Prostate gland (tissue), 2 donors: ENCODE data around the gene HNRNPA3. TPM values are rescaled to one million over a fixed set of nuclear protein-coding genes. Genes with fewer than 3 reads are reported as not detected.

Source experiments
- DNase-seq: peaks from one replicate; pipeline ENCODE4 v3.0.0-alpha.2; 2019; ENCODE audit warnings: low spot score
- H3K27ac ChIP-seq, 2 donors: fragments of 200-600 bp; sonication (generic); 2 replicates each; pipeline ENCODE4 v1.5.1; 2017 to 2019
- H3K27me3 ChIP-seq: fragments of 200-600 bp; sonication (generic); replicated peaks from 2 replicates; pipeline ENCODE4 v1.5.1; 2019; ENCODE audit not compliant: insufficient read depth
- H3K36me3 ChIP-seq, 2 donors: fragments of 200-600 bp; sonication (generic); 1 replicate in 1 of 2; 2 replicates in 1 of 2; pipeline versions ENCODE4 v1.5.1 to v1.8.1; 2017 to 2019
- H3K4me1 ChIP-seq: fragments of 200-600 bp; sonication (generic); replicated peaks from 2 replicates; pipeline ENCODE4 v1.5.1; 2019
- H3K4me3 ChIP-seq, 2 donors: fragments of 200-600 bp; sonication (generic); 2 replicates each; pipeline ENCODE4 v1.5.1; 2017 to 2019
- H3K9me3 ChIP-seq: fragments of 200-600 bp; sonication (generic); 2 replicates; pipeline ENCODE4 v1.5.1; 2017
- POLR2A ChIP-seq: fragments of 450-650 bp; IDR thresholded peaks from one replicate; pipeline ENCODE4 v1.6.1; 2016; ENCODE audit warnings: antibody characterized with exemption, mild to moderate bottlenecking
- POLR2AphosphoS5 ChIP-seq: sonication (generic); formaldehyde crosslinking; IDR thresholded peaks from one replicate; pipeline ENCODE4 v1.6.1; 2017; ENCODE audit warnings: antibody characterized with exemption
- WGBS: methylation state at CpG from one replicate; pipeline ENCODE4 v1.1.5; 2018; 5-methylcytosine and 5-hydroxymethylcytosine counted together
- intact Hi-C: fragments of 100-400 bp; cut with DNase I; formaldehyde crosslinking; loops from one replicate; pipeline ENCODE4 v1.14.2; 2022
- total RNA-seq, 2 donors: library from RNA; depleted of rRNA; stranded (reverse); fragments of >200 nt; gene quantifications; one replicate each; pipeline ENCODE4 v1.1.0, GENCODE V29; 2016
- TF ChIP-seq, protein P1 (sequence below), 4 experiments: fragments of 200-600 bp in 2 of 4; fragments of 450-650 bp in 2 of 4; sonication (generic) in 2 of 4; IDR thresholded peaks; 1 replicate in 3 of 4; 2 replicates in 1 of 4; pipeline ENCODE4 v1.5.1; 2016 to 2019; ENCODE audit warnings: antibody characterized with exemption in 4 of 4, mild to moderate bottlenecking in 2 of 4, moderate library complexity in 2 of 4

HNRNPA3 gene
- total RNA-seq, 2 donors from 2014 or later: 56.5 to 57.0 TPM

DNA sequence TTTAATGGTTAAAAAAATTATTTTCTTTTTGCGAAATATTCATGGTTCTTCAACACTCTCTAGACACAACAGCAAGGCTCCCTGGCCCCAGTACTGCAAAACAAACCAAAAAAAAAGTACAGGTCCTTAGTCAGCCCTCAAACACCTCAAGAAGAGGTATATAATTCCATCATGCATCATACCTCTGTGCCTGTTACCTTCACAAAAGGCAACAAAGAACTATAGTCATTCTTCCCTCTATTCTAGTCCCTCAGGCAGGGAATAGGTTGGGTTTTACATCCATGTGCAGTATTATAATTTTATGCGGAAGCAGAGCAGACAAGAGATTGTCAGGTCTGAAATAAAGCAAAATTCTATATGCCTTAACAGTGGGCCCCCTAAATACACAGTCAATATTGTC lies 43.4 kb downstream of the HNRNPA3 start:
- Histone ChIP-seq H3K9me3 (no peaks in the 10 kb centered on the region), H3K36me3 (no peaks in the 10 kb centered on the region), H3K4me3 (no peak overlapping the region), H3K27ac (no peak overlapping the region), H3K27me3 (no peaks in the 10 kb centered on the region), H3K4me1 (peaks cover 14% of the 10 kb centered on the region)
- TF ChIP-seq, protein P1, sequence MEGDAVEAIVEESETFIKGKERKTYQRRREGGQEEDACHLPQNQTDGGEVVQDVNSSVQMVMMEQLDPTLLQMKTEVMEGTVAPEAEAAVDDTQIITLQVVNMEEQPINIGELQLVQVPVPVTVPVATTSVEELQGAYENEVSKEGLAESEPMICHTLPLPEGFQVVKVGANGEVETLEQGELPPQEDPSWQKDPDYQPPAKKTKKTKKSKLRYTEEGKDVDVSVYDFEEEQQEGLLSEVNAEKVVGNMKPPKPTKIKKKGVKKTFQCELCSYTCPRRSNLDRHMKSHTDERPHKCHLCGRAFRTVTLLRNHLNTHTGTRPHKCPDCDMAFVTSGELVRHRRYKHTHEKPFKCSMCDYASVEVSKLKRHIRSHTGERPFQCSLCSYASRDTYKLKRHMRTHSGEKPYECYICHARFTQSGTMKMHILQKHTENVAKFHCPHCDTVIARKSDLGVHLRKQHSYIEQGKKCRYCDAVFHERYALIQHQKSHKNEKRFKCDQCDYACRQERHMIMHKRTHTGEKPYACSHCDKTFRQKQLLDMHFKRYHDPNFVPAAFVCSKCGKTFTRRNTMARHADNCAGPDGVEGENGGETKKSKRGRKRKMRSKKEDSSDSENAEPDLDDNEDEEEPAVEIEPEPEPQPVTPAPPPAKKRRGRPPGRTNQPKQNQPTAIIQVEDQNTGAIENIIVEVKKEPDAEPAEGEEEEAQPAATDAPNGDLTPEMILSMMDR (IDR thresholded peaks at IDR 0.05): no peak
- TF ChIP-seq POLR2AphosphoS5 (no peak), POLR2A (no peak)
- WGBS: 89% methylated on average over 2 of the region's 2 CpGs
- intact Hi-C loops: no loop called here
- DNase-seq: no peak

DNA sequence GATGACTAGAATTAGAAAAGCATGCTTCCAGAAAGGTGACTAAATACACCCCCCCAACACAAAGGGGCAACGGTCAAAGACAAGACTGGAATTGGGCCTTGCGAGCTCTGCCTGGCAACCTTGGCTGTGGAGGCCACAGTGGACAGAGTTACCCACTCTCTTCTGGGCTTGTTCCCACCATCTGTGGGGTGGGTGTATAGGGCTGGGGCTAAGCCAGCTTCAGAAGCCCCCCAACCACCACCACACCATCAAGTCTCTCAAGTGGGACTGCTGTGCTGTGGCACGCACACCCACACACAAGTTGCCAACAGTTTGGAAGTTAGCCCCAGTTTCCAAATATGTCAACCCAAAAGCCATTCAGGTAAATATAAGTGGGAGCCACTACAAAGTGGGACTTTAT lies 44.1 kb downstream of the HNRNPA3 start:
- no peak for DNase-seq
- H3K27ac ChIP-seq: no peak overlapping the region
- intact Hi-C loops: no loop called here
- H3K4me3 ChIP-seq: no peak overlapping the region
- no peaks in the 10 kb centered on the region for H3K36me3 ChIP-seq
- H3K4me1 ChIP-seq: peaks cover 14% of the 10 kb centered on the region
- WGBS: 43% methylated on average over 3 of the region's 3 CpGs
- no peaks in the 10 kb centered on the region for H3K9me3 ChIP-seq
- H3K27me3 ChIP-seq: no peaks in the 10 kb centered on the region
- TF ChIP-seq, protein P1 (IDR thresholded peaks at IDR 0.05): no peak
- no peak for TF ChIP-seq POLR2A
- no peak for TF ChIP-seq POLR2AphosphoS5

DNA sequence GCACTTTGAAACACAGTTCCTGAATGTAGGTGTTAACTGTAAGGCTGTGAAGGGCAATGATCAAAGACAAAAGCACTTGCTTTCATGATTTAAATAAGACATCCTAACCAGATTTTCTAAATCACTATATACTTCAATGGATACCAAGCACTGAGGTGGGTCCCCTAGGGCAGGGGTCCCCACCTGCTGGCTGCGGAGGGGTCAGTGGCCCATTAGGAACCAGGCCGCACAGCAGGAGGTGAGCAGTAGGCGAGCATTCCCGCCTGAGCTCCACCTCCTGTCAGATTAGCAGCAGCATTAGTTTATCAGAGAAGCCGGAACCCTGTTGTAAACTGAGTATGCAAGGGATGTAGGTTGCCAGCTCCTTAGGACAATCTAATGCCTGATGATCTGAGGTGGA lies 44.9 kb downstream of the HNRNPA3 start:
- Histone ChIP-seq H3K36me3 (no peaks in the 10 kb centered on the region), H3K27me3 (no peaks in the 10 kb centered on the region), H3K27ac (no peak overlapping the region), H3K4me1 (peaks cover 14% of the 10 kb centered on the region), H3K4me3 (no peak overlapping the region), H3K9me3 (no peaks in the 10 kb centered on the region)
- DNase-seq: no peak
- intact Hi-C loops: no loop called here
- WGBS: 87% methylated on average over 5 of the region's 5 CpGs
- TF ChIP-seq, protein P1 (IDR thresholded peaks at IDR 0.05): no peak
- TF ChIP-seq POLR2A (no peak), POLR2AphosphoS5 (no peak)

DNA sequence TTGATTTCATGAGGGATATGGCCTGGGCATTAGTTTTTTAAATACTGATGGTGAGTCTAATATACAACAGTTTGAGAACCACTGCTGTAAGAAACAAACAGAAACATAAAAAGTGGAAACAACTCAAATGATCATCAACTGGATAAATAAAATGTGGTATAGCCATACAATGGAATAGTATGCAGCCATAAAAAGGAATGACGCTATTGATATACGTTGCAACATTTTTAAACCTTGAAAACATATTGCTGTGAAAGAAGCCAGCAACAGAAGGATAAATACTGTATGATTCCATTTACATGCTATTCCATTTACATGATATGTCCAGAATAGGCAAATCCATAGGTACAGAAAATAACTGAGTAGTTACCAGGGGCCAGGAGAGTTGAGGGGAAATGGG lies 45.5 kb downstream of the HNRNPA3 start:
- intact Hi-C loops: no loop called here
- Histone ChIP-seq H3K27me3 (no peaks in the 10 kb centered on the region), H3K9me3 (no peaks in the 10 kb centered on the region), H3K27ac (no peak overlapping the region), H3K4me1 (peaks cover 14% of the 10 kb centered on the region), H3K36me3 (no peaks in the 10 kb centered on the region), H3K4me3 (no peak overlapping the region)
- WGBS: 93% methylated on average over 2 of the region's 2 CpGs
- no peak for TF ChIP-seq POLR2AphosphoS5
- TF ChIP-seq, protein P1 (IDR thresholded peaks at IDR 0.05): no peak
- no peak for TF ChIP-seq POLR2A
- DNase-seq: no peak

DNA sequence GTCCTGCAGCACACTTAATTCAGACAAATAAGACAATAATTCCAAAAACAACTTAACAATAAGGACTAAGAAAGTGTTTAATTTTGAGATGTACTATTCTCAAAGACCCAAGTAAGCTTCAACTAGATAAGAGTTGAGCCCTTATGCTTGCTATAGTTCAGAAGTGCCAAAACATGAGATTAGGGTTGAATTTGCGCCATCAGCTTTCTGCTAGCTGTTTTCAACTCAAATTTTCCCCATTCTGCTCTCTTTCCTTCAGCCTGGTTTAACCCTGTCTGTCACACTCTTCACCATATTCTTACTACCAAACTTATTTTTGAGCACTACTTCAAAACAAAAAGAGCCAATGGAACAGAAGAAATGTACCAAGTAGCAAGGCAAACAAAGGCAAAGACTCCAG lies 47.8 kb downstream of the HNRNPA3 start:
- Histone ChIP-seq H3K9me3 (no peaks in the 10 kb centered on the region), H3K27me3 (no peaks in the 10 kb centered on the region), H3K4me1 (peaks cover 5% of the 10 kb centered on the region), H3K27ac (no peak overlapping the region), H3K36me3 (no peaks in the 10 kb centered on the region), H3K4me3 (no peak overlapping the region)
- intact Hi-C loops: loop anchor here (10.0 kb wide), 1 partner anchor 154 kb away; no protein-coding TSS in a partner anchor
- DNase-seq: no peak
- 69% methylated on average over 1 of the region's 1 CpG for WGBS
- no peak for TF ChIP-seq POLR2A
- TF ChIP-seq, protein P1 (IDR thresholded peaks at IDR 0.05): no peak
- TF ChIP-seq POLR2AphosphoS5: no peak
